HG02870 (cell line): Measurements from ENCODE around the gene ATPAF1.
"Not testable (repeated sequence)": the region's sequence is repeated elsewhere in the genome, so short reads cannot be mapped to it uniquely, and the experiment has no call there.

Experiments
- ATAC-seq: cut with Tn5 transposase; IDR thresholded peaks from one replicate; pipeline ENCODE4 v1.9.1; 2021; ENCODE audit warnings: mild to moderate bottlenecking, moderate library complexity; ENCODE audit not compliant: unreplicated experiment

The ATPAF1 gene

GRCh38 chr1:46667782-46668760, at the start of gene ATPAF1:
Gene ATPAF1, minus strand, starts transcription at chr1:46668364. Its CDS starts 42 bp downstream, at chr1:46668322.
- peak; percentile 80 for ATAC-seq

- ATAC-seq: no peak
Observed at GRCh38 chr1:46717654-46718053, 49.5 kb upstream of the ATPAF1 start.

GRCh38 chr1:46714976-46715375, 46.8 kb upstream of the ATPAF1 start:
- ATAC-seq: no peak

GRCh38 chr1:46708121-46708520, 40.0 kb upstream of the ATPAF1 start:
- no peak for ATAC-seq

- no peak for ATAC-seq
Observed at GRCh38 chr1:46705408-46705807, 37.2 kb upstream of the ATPAF1 start.

GRCh38 chr1:46703927-46704641, 35.9 kb upstream of the ATPAF1 start:
- no peak for ATAC-seq

GRCh38 chr1:46699666-46700065, 31.5 kb upstream of the ATPAF1 start:
- no peak for ATAC-seq

- ATAC-seq: no peak
Observed at GRCh38 chr1:46697053-46697452, 28.9 kb upstream of the ATPAF1 start.

- not testable (repeated sequence) for ATAC-seq
Observed at GRCh38 chr1:46694676-46695075, 26.5 kb upstream of the ATPAF1 start.

GRCh38 chr1:46692811-46693770, 24.9 kb upstream of the ATPAF1 start:
- no peak for ATAC-seq

GRCh38 chr1:46691997-46692790, 24.0 kb upstream of the ATPAF1 start:
- ATAC-seq: no peak

- ATAC-seq: no peak
Observed at GRCh38 chr1:46690931-46691421, 22.8 kb upstream of the ATPAF1 start.

- ATAC-seq: no peak
Observed at GRCh38 chr1:46689897-46690296, 21.7 kb upstream of the ATPAF1 start.

- no peak for ATAC-seq
Observed at GRCh38 chr1:46689356-46689755, 21.2 kb upstream of the ATPAF1 start.

- no peak for ATAC-seq
Observed at GRCh38 chr1:46687921-46688509, 19.9 kb upstream of the ATPAF1 start.

- no peak for ATAC-seq
Observed at GRCh38 chr1:46687093-46687659, 19.0 kb upstream of the ATPAF1 start.

- ATAC-seq: no peak
Observed at GRCh38 chr1:46686255-46686654, 18.1 kb upstream of the ATPAF1 start.

- ATAC-seq: no peak
Observed at GRCh38 chr1:46684670-46685069, 16.5 kb upstream of the ATPAF1 start.

GRCh38 chr1:46682064-46682463, 13.9 kb upstream of the ATPAF1 start:
- no peak for ATAC-seq
